Keratinocyte (primary cell): ENCODE measurements around the gene ZC3H10. TPM values are rescaled to one million over a fixed set of nuclear protein-coding genes. Genes with fewer than 3 reads are reported as not detected.

Experiments
- DNase-seq: peaks from one replicate; pipeline ENCODE4 v3.0.0-alpha.2; 2011; ENCODE audit warnings: low read depth, missing footprints, low spot score
- FAIRE-seq: peaks from 2 replicates; lab custom pipeline; 2011; peaks lifted over from hg19 to GRCh38; lab: Jason Lieb, UNC
- H2AFZ ChIP-seq: 2 replicates; pipeline ENCODE4 v1.6.0; 2012; ENCODE audit warnings: low read length, control low read depth, inconsistent platforms; ENCODE audit not compliant: control insufficient read depth
- H3K27ac ChIP-seq: 2 replicates; pipeline ENCODE4 v1.5.1; 2011; ENCODE audit warnings: low read length; ENCODE audit not compliant: control insufficient read depth, insufficient read depth
- H3K27me3 ChIP-seq: 3 replicates; pipeline ENCODE4 v1.6.0; 2011; ENCODE audit warnings: low read length; ENCODE audit not compliant: control insufficient read depth, insufficient read depth; ENCODE audit errors: extremely low read depth
- H3K36me3 ChIP-seq, 2 experiments: 2 replicates in 1 of 2; 3 replicates in 1 of 2; pipeline ENCODE4 v1.5.1; 2011; ENCODE audit warnings: low read length in 2 of 2, mild to moderate bottlenecking in 1 of 2; ENCODE audit not compliant: control insufficient read depth in 2 of 2, insufficient read depth in 2 of 2; ENCODE audit errors: extremely low read depth in 1 of 2
- H3K4me1 ChIP-seq: 3 replicates; pipeline ENCODE4 v1.5.1; 2011; ENCODE audit warnings: low read length; ENCODE audit not compliant: control insufficient read depth, insufficient read depth; ENCODE audit errors: extremely low read depth
- H3K4me2 ChIP-seq: 3 replicates; pipeline ENCODE4 v1.6.0; 2011; ENCODE audit warnings: low read depth, low read length; ENCODE audit not compliant: control insufficient read depth, insufficient read depth; ENCODE audit errors: extremely low read depth
- H3K4me3 ChIP-seq, 3 experiments: fragments of 200-600 bp in 1 of 3; sonication (generic) in 1 of 3; 2 replicates in 2 of 3; 3 replicates in 1 of 3; pipeline ENCODE4 v1.5.1; 2011 to 2016; ENCODE audit warnings: low read length in 3 of 3, mild to moderate bottlenecking in 3 of 3, control low read depth in 2 of 3, inconsistent platforms in 1 of 3, low read depth in 1 of 3, mixed read lengths in 1 of 3, mixed run types in 1 of 3, moderate library complexity in 1 of 3; ENCODE audit not compliant: control insufficient read depth in 2 of 3, insufficient read depth in 2 of 3; ENCODE audit errors: extremely low read depth in 1 of 3
- H3K79me2 ChIP-seq: 2 replicates; pipeline ENCODE4 v1.6.0; 2012; ENCODE audit warnings: low read length; ENCODE audit not compliant: control insufficient read depth, insufficient read depth
- H3K9ac ChIP-seq: 3 replicates; pipeline ENCODE4 v1.6.0; 2011; ENCODE audit warnings: low read length; ENCODE audit not compliant: control insufficient read depth, insufficient read depth; ENCODE audit errors: extremely low read depth
- H3K9me1 ChIP-seq: 3 replicates; pipeline ENCODE4 v1.6.0; 2011; ENCODE audit warnings: low read length; ENCODE audit not compliant: control insufficient read depth, insufficient read depth; ENCODE audit errors: extremely low read depth
- H3K9me3 ChIP-seq: 2 replicates; pipeline ENCODE4 v1.5.1; 2012; ENCODE audit warnings: low read depth, low read length; ENCODE audit not compliant: control insufficient read depth
- H4K20me1 ChIP-seq: 3 replicates; pipeline ENCODE4 v1.6.0; 2011; ENCODE audit warnings: low read length; ENCODE audit not compliant: control insufficient read depth, insufficient read depth; ENCODE audit errors: extremely low read depth
- EZH2 ChIP-seq: IDR thresholded peaks from one replicate; pipeline ENCODE4 v1.6.1; 2012; ENCODE audit warnings: inconsistent platforms, mild to moderate bottlenecking, low read length, moderate library complexity
- dilution Hi-C: fragments of 300-500 bp; cut with MboI; formaldehyde crosslinking; loops from one replicate; pipeline ENCODE4 v1.7.0; 2020; ENCODE audit warnings: low sequenced_read_pairs; ENCODE audit not compliant: extremely low pct_ligation_motif_present
- polyA plus RNA-seq, 5 experiments: library from polyadenylated mRNA; depleted of rRNA in 3 of 5; stranded (reverse) in 3 of 5; stranded (forward) in 1 of 5; unstranded in 1 of 5; fragments of >200 nt; gene quantifications; 1 replicate in 1 of 5; 2 replicates in 3 of 5; 3 replicates in 1 of 5; pipeline versions ENCODE4 v1.2.1 to v1.2.3, GENCODE V29; 2011 to 2012; ENCODE audit warnings: missing spikeins in 2 of 5, low read depth in 1 of 5, low replicate concordance in 1 of 5
- TF ChIP-seq, protein P1 (sequence below), 3 experiments: IDR thresholded peaks in 1 of 3; conservative IDR thresholded peaks in 1 of 3; optimal IDR thresholded peaks in 1 of 3; 2 replicates in 2 of 3; 3 replicates in 1 of 3; pipeline versions ENCODE3 to v1.5.1; 2011; ENCODE audit warnings: low read length in 3 of 3, mild to moderate bottlenecking in 3 of 3, moderate library complexity in 2 of 3, control low read depth in 1 of 3, inconsistent platforms in 1 of 3; ENCODE audit not compliant: insufficient read depth in 2 of 3; ENCODE audit errors: extremely low read depth in 1 of 3

The ZC3H10 gene
- polyA plus RNA-seq, 1 donor (not counting 4 experiments of a cell fraction or from before 2014, with no cell fraction given): 0.85 TPM

DNA sequence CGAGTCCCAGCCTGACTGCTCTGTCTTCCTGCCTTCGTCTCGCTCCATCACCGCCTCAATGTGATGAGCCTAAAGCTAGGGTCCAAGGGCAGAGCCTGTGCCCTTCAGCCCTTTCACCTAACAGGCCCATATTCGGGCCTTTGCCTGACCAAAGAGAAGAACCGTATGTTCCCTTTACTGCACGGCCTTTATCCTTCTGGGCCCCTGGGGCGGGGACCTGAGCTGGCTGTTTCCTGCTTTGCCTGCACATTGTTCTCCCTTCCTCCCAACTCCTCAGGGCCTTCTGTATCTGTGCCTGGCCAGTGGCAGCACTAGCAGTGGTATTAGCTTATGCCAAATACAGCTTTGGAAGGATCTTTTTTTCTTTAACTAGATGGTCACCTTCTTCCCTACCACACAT lies 25.8 kb downstream of the ZC3H10 start:
- H3K27me3 ChIP-seq: no peaks in the 10 kb centered on the region
- no peak overlapping the region for H3K4me3 ChIP-seq
- H3K9me3 ChIP-seq: no peaks in the 10 kb centered on the region
- FAIRE-seq (no peak), DNase-seq (no peak)
- H4K20me1 ChIP-seq: no peaks in the 10 kb centered on the region
- no peak overlapping the region for H2AFZ ChIP-seq
- TF ChIP-seq, protein P1, sequence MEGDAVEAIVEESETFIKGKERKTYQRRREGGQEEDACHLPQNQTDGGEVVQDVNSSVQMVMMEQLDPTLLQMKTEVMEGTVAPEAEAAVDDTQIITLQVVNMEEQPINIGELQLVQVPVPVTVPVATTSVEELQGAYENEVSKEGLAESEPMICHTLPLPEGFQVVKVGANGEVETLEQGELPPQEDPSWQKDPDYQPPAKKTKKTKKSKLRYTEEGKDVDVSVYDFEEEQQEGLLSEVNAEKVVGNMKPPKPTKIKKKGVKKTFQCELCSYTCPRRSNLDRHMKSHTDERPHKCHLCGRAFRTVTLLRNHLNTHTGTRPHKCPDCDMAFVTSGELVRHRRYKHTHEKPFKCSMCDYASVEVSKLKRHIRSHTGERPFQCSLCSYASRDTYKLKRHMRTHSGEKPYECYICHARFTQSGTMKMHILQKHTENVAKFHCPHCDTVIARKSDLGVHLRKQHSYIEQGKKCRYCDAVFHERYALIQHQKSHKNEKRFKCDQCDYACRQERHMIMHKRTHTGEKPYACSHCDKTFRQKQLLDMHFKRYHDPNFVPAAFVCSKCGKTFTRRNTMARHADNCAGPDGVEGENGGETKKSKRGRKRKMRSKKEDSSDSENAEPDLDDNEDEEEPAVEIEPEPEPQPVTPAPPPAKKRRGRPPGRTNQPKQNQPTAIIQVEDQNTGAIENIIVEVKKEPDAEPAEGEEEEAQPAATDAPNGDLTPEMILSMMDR (optimal IDR thresholded peaks at IDR 0.05 in 1 of 3, IDR thresholded peaks at IDR 0.05 in 1 of 3, conservative IDR thresholded peaks at IDR 0.05 in 1 of 3; ENCODE audit: extremely low read depth in 1 of 3, insufficient read depth in 2 of 3, low read length in 3 of 3): no peak
- TF ChIP-seq EZH2: no peak
- H3K79me2 ChIP-seq: no peaks in the 10 kb centered on the region
- H3K4me2 ChIP-seq: no peak overlapping the region
- dilution Hi-C loops: no loop called here
- H3K9me1 ChIP-seq: no peaks in the 10 kb centered on the region
- no peak overlapping the region for H3K27ac ChIP-seq
- no peak overlapping the region for H3K9ac ChIP-seq
- H3K4me1 ChIP-seq: no peaks in the 10 kb centered on the region
- H3K36me3 ChIP-seq: peaks cover 34 to 36% of the 10 kb centered on the region in 2 experiments

DNA sequence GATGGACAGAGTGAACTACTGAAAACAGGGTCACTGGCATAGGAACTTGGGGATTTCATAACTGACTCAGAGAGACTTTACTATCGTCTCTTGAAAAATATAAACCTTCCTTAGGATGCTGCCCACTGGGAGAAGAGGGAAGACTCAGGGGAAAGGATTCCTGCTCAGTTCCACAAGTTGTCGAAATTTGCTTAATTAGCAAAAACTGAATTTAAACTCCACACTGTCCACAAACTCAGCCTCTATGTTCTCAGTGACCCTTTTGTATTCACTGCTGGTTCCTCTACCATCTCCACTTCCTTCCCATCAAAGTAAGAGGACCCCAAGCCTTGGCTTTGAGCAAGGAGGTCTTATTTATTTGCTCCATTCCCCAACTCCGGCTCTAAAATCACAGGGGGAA lies 27.2 kb downstream of the ZC3H10 start:
- dilution Hi-C loops: no loop called here
- Histone ChIP-seq H2AFZ (no peak overlapping the region), H3K9ac (no peak overlapping the region), H3K27me3 (no peaks in the 10 kb centered on the region), H3K4me2 (no peak overlapping the region), H3K79me2 (no peaks in the 10 kb centered on the region), H3K36me3 (peaks cover 30 to 36% of the 10 kb centered on the region in 2 experiments), H3K4me1 (no peaks in the 10 kb centered on the region), H4K20me1 (no peaks in the 10 kb centered on the region), H3K4me3 (no peak overlapping the region), H3K9me1 (no peaks in the 10 kb centered on the region), H3K27ac (no peak overlapping the region), H3K9me3 (no peaks in the 10 kb centered on the region)
- no peak for DNase-seq
- no peak for FAIRE-seq
- TF ChIP-seq, protein P1 (optimal IDR thresholded peaks at IDR 0.05 in 1 of 3, IDR thresholded peaks at IDR 0.05 in 1 of 3, conservative IDR thresholded peaks at IDR 0.05 in 1 of 3; ENCODE audit: extremely low read depth in 1 of 3, insufficient read depth in 2 of 3, low read length in 3 of 3): no peak
- TF ChIP-seq EZH2: no peak
